Measurements from ENCODE around the gene CMTM6. TPM values are rescaled to one million over a fixed set of nuclear protein-coding genes. Genes with fewer than 3 reads are reported as not detected.

Gene CMTM6
- total RNA-seq, 2 experiments from 2014 or later: 86.5 to 87.3 TPM

DNA sequence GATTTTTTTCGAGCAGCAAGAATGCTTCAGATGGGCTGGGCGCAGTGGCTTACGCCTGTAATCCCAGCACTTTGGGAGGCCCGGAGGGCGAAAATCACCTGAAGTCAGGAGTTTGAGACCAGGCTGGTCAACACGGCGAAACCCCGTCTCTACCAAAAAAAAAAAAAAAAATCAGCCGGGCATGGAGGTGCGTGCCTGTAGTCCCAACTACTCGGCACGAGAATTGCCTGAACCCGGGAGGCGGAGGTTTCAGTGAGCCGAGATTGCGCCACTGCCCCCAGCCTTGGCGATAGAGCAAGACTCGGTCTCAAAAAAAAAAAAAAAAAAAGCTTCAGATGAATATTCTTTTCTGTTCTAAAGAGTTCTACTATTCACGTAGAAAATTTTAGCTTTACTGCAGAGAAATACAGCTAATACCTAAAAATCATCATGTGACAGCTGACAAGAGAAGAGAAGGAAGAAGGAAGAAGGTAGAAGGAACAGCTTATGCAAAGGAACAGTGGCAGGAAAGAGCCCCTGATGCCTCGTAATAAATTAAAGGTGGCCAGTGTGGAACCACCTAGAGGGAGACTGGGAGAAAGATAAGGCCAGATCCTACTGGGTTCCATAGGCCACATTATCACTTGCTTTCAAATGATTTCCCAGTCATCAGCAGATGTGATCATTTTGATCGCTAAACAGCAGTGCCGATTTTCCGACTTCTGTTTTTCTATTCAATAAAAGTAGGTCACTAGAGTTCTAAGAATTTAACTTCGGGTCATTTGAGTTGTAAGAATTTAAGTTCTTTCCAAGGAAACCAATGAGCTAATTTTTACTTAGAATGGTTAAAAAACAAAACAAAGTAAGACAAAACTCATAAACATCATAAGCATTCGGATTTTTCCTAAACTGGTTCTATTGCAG, 1.5 kb downstream of the CMTM6 start:
- POLR2A ChIA-PET: interaction anchor here (0.6 kb wide), 1 partner anchor 325 kb away, joined by 4 read pairs; no protein-coding TSS in a partner anchor
- CTCF ChIA-PET: interaction anchor here (0.7 to 1.4 kb wide), 3 partner anchors 9 to 62 kb away, joined by 3 to 5 read pairs (median 4); no protein-coding TSS in a partner anchor

DNA sequence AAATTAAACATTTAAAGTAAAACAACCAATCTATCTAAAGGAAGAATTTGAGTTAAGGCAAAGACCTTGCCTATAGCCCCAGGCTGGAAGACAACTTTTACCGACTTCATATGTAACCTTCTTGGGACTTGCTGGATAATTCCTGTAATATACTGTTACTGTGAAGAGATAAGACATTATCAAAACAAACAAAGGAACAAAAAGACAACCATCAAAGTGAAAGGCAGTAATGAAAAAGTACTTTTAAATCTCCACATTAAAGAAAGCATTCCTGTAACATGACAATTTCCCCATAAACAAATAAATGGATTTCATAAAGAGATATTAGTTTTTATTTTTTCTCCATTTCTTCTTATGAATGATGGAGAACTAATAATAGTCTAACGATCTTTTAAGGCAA, 2.4 kb downstream of the CMTM6 start:
- POLR2A ChIA-PET: no interaction called here
- CTCF ChIA-PET: interaction anchor here (0.7 kb wide), 1 partner anchor 61 kb away, joined by 3 read pairs; no protein-coding TSS in a partner anchor

DNA sequence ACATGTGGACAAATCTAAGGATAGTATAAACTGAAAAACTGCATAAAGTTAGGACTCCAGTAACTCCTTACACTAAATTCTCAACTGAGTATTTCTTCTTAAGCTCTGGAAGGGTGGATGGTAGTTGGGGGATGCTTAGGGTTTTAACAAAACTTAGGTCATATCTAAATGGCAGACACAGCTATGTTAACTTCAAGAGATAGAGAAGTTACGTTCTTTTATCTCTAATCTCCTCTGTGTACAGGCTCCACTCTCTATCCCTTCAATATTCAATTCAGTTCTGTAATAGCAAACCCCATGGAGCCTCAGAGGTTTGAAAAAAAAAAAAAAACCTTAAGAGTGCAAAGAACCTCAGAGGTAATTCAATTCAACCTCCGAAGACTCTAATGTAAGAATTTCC, 3.1 kb downstream of the CMTM6 start:
- ChIA-PET CTCF (no interaction called here), POLR2A (interaction anchor here (0.7 kb wide), 1 partner anchor 32 kb away, joined by 4 read pairs; no protein-coding TSS in a partner anchor)

DNA sequence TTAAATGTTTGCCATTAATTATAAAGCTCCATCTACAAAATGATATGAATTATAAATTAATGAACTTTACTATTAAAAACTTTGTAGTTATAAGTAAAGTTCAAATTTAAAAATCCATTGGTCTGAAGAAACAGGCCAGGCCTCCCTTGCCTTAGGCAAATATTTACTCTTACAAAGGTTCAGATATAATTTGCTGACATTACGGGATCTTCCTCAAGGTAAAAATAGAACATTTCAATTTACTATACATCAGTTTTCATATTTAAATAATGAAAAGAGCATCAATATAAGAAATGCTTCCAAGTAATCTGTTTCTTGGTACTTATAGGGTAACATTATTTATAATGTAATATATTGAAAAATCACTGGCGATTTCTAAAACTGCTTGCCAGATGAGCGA, 3.7 kb downstream of the CMTM6 start:
- ChIA-PET POLR2A (interaction anchor here (0.7 kb wide), 1 partner anchor 31 kb away, joined by 4 read pairs; no protein-coding TSS in a partner anchor), CTCF (interaction anchor here (0.7 kb wide), 1 partner anchor 11 kb away, joined by 3 read pairs; no protein-coding TSS in a partner anchor)

DNA sequence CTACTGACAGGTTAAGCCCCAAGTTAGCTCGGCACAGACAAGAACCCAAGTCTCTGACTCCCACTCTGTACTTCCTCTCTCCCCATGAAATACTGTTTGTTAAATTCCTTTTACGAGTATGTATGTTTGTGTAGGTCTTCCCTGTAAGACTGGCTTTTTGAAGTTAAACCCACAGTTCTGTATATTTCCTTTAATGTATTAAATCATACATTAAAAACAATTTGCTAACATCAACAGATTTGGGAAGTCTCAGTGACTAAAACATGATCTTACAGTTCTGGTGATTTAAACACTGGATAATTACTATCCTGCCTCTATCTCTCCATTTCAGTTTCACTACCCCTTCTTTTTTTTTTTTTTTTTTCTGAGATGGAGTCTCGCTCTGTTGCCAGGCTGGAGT, 4.4 kb downstream of the CMTM6 start:
- ChIA-PET POLR2A (no interaction called here), CTCF (interaction anchor here (0.7 kb wide), 1 partner anchor 12 kb away, joined by 3 read pairs; no protein-coding TSS in a partner anchor)

DNA sequence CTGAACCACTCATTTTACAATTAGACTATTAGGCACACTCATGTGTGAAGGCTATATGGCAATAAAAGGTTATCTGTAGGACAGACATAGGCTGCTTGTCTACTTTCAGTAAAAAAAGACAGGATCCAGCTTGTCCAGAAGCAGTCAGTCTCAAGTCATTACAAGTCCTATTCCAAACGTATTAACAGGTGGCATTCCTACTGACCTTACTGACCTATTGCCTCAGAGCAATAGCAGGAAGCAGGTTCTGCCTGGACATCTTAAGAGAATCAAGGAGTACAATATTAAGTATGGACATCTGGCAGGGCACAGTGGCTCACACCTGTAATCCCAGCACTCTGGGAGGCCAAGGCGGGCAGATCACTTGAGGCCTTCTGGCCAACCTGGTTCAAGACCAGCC, 7.0 kb downstream of the CMTM6 start:
- ChIA-PET POLR2A (no interaction called here), CTCF (no interaction called here)

DNA sequence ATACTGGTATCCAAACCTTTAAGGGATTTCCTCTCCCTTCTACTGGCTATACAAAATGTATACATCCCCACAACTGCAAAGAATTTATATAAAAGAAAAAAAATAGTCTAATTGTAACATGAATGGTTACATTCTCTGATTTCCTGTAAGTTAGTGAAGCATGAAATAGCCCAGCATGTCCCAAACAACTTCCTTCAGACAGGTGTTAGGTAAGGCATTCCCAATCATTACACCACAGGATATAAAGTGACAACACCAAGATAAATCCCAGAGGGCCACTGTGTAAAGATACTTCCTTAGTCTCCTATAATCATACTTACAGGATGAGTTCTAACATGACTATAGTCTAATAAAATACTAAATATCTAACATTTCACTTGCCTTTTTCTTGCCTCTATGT, 7.6 kb downstream of the CMTM6 start:
- CTCF ChIA-PET: no interaction called here
- POLR2A ChIA-PET: interaction anchor here (0.7 kb wide), 1 partner anchor 15 kb away, joined by 4 read pairs; no protein-coding TSS in a partner anchor

DNA sequence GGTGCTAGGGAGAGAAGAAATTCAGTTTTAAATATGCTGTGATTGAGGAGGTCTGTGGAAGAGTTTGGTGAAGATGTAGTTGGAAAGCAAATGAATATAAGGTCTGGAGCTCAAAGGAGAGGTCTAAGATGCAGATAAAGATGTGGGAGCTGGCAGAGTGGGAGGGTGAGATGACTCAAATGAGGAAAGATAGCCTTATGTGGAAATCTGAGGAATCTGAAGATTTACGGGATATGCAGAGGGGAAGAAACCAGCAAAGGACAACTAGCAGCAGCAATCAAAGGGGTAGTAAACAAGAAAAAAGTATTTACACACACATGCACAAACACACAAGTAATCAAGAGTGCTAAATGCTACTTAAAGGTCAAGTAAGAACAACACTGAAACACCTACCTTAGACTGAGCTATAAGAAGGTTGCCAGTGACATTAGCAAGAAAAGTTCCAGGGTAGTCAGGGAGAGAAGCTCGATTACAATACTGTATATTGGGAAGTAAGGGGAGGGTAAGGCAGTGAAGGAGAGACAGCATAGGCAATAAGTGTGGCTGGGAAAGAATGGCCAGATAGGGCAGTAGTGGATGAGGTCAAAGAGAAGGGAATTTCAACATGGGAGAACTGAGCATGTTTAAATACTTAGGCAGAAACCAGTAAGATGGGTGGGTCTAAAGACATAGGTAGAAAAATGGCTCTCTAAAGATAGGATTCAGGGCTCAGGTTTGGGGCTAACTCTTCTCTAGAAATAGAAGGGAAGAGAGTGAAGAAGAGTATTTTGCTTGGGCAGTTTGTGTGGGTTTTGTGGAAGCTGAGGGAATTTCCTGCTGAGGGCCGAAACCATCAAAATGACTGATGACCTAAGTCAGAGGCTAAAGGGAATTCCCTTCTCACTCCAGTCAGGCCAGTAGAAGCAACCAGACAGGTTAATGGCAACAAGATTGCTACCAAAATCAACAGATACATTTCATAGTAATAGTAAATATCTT, 8.9 kb downstream of the CMTM6 start:
- CTCF ChIA-PET: interaction anchor here (0.9 kb wide), 1 partner anchor 159 kb away, joined by 3 read pairs; no protein-coding TSS in a partner anchor
- POLR2A ChIA-PET: no interaction called here

DNA sequence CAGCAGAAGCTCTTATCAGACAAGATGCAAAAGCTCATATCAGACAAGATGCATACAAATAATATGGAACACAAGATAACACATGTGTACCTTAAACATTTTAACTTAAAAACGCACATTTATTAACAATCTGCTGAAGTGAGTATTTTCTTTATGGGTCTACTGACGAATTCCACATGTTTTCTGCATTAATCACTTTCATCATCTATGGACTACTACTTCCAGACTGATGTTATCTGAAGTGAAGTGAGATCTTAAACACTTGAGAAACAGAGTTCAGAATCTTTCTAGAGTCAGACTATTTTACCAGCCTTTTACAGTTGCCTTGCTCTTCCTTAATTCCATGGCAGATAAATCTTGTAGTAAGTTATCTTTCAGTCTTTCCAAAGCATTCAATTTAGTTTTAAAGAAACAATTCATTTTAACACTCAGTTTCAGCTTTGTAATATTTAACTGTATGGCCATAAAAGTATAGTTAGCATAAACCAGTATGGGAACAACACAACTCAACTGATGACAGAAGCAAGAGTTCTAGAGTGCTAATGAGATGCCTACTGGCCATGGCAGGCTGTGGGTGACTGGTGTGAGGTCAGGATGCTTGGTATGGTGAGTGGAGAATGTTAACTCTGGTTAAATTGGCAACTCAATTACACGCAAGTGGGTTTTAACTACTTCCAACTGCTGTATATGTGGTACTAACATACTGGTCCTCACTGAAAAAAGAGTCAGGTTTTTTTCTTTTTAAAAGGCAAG, 9.8 kb downstream of the CMTM6 start:
- ChIA-PET POLR2A (no interaction called here), CTCF (interaction anchor here (0.9 kb wide), 1 partner anchor 158 kb away, joined by 3 read pairs; no protein-coding TSS in a partner anchor)

DNA sequence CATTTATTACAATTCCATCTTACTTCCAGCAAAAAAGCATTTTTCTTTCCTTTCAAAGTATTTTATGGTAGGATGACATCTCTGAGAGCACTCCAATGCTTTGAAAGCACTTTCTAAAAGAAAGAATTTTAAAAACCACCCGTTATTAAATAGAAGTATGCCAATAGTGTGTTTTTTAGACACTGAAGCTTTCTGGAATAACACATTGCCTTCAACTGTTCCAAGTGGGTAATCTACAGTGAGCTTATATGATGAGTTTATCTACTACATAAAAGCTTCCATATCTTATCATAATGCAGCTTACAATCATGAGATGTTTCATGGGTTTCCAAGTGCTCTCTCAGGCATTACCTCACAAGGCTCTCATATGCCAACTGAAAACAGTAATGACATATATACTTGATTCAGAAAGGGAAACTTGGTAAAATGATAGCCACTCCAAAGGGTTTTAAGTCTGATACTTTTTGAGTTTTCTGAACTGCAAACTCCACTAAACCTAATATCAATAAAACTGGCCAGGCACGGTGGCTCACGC, 14.1 kb downstream of the CMTM6 start:
- ChIA-PET CTCF (interaction anchor here (0.6 to 0.7 kb wide), 2 partner anchors 18 to 36 kb away, joined by 5 to 6 read pairs; no protein-coding TSS in a partner anchor), POLR2A (no interaction called here)

DNA sequence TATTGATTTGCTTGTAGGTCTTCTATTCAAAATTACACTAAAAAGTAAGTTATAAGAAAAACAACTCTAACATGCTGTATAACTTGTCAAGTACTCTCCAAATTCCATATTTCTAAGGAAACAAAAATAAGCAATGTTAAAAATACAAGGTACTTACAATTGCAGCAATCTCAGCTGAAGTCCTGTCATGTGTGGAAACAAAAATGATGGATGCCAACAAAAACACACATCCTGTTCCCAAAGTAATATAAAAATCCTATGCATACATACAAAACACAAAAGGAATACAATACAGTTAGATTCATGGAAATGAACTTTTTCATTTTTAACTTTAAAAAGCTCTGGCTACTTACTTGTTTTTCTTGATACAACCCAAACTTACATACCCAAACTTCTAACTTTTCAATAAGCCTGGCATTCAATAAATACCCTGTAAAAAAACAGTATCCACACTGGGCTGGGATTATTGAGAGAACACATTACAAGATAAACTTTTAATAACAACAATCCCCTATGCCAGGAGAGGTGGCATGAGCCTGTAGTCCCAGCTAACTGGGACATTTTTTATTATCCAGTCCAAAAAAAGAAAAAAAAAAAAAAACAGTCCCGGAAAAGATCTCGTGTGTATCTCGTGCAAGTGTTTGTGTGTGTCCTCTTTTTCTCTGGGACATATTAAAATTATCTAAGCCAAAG, 14.7 kb downstream of the CMTM6 start:
- ChIA-PET POLR2A (no interaction called here), CTCF (no interaction called here)

DNA sequence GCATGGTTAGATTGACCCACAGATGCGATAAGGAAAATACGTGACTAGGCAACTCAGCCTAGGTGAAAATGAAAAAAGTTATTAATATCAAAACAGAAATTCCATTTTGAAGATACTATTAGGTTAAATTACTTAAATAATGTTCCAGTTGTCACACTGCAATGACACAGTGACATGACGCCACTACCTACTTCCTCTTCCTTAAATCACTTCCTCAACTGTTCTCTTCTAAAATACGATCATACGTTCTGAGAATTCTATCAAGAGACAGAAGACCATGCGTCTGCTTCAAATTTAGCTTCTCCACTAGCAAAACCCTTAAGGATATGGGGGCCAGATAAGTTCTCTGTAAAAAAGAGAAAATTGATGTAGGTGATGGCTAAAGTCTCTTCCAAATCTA, 18.2 kb downstream of the CMTM6 start:
- POLR2A ChIA-PET: no interaction called here
- CTCF ChIA-PET: no interaction called here

DNA sequence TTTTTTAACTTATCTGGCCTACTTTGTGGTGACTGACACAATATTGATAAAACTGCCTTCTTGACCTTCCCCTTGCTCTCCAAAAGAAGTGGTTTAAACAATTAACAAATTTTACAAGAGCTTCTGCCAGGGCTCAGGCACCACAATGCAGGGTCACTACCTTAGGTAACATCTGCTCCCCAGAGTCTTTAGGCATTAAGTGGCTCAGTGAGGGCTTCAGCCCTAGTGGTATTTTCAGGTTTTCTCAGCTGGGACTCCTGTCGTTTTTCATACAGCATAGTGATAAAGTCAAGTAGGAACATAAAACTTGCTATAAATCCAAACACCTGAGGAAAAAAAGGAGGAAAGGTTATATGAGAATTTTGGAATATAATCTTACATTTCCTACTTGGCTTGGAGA, 18.9 kb downstream of the CMTM6 start:
- ChIA-PET POLR2A (no interaction called here), CTCF (interaction anchor here (1.8 kb wide), 1 partner anchor 16 kb away, joined by 4 read pairs; no protein-coding TSS in a partner anchor)

DNA sequence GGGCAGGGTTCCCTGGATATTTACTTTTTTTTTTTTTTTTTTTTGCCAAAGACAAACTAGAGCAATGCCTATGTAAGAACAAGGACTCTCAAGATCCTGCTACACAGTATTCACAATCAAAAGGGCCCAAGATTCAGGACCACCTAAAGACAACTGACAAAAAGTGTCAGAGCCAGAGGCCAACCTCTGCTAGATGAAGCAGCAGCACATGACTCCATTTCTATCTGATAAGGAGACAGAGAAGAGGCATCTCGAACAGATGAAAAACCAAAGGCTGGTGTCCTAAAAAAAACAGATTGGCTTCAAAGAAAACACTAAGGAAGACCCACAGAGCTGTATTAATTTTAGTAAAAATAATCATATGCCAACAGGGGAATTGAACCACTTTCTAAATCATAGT, 20.0 kb downstream of the CMTM6 start:
- CTCF ChIA-PET: interaction anchor here (0.7 to 1.8 kb wide), 2 partner anchors 15 to 1019 kb away, joined by 3 to 4 read pairs; no protein-coding TSS in a partner anchor

DNA sequence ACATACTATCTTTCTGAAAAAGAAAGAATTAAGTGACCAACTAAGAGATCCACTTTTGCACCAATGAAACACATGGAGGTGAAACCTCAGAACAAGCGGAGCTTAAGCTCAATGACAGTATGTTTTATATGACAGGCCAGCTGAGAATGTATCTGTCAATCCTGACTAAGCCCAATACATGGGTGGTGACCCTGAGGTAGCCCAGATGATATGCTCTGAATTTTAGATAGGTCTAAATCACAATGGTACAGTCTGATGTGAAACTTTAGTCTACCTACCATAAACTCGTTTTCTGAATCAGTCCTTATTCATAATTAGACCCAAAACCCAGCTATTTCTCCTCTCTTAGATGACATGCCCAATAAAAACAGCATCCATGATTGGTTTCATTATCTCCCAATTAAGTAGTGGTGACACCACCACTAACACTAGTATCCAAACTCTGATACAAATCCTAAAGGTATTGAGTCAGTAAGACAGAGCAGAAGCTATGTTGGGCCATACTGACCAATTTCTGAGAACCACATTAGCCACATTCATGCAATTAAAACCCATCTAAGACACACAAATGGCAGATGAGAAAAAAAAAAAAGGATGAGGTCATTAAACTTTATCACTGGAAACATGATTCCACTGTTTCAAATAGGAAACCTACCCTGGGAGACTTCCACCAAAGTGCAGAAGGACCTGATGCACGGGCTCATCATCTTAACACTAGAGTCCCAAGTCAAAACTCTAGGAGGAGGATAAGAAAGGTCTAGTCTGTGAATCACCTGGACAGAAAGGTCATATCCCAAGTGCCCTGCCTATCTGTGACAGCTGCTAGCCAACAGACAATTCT, 20.6 kb downstream of the CMTM6 start:
- CTCF ChIA-PET: interaction anchor here (1.8 kb wide), 1 partner anchor 14 kb away, joined by 4 read pairs; no protein-coding TSS in a partner anchor
- POLR2A ChIA-PET: no interaction called here

More for the DNA sequence above, 20.0 kb downstream of the CMTM6 start:
- POLR2A ChIA-PET: no interaction called here

DNA sequence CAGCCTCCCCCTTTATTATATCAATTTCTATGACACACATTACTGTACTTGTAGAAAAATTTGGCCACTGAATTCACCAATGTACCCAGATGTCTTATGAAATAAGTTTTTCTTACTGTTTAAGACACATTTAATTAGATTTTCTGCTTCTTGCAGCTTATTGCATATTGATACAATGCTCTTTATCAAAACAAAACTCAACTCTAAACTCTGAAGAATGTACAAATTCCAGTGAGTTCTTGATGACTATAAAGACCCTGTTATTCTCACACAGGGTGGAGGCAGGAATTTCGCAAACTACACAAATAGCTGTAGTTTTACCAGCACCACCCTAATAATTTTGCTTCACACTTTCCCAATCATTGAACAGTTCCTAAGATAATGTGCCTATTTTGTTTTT, 22.0 kb downstream of the CMTM6 start:
- CTCF ChIA-PET: interaction anchor here (1.6 to 2.2 kb wide), 2 partner anchors 13 to 105 kb away, joined by 3 to 8 read pairs; no protein-coding TSS in a partner anchor
- POLR2A ChIA-PET: no interaction called here

DNA sequence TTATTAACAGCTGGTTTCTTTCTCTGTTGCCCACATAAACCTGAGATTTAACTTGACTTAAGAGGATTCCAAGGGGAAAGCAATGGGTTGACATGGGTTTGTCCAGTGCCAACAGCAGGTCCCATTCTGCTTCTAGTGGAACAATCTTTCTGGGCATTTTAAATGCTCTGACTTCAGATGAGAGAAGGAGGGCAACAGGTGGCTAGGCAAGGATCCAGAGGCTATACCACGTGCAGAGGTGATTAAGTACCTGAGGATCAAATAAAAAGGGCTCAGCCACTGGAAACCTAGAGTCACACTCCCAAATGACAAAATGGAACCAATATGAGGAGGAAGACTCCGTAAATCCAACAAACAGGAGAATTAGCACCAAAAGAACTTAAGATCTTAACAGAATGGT, 28.5 kb downstream of the CMTM6 start:
- ChIA-PET CTCF (no interaction called here), POLR2A (no interaction called here)

Data from activated CD8-positive, alpha-beta memory T cell treated with anti-CD3 and anti-CD28 coated beads for 36 hours (primary cell).